ENCODE results near the gene AFF1. TPM values are rescaled to one million over a fixed set of nuclear protein-coding genes. Genes with fewer than 3 reads are reported as not detected.

The AFF1 gene
- total RNA-seq, 1 donor from 2014 or later, result 13.2 TPM

Other genes with a start within 250 kb of the AFF1 start
- 0.26 and 2.1 TPM in 2 replicates for gene SLC10A6, start 85.6 kb upstream of the AFF1 start, total RNA-seq
- gene C4orf36, start 42.6 kb upstream of the AFF1 start, total RNA-seq, result 0.38 and 0.39 TPM in 2 replicates

Measured in dermis microvascular lymphatic vessel endothelial cell (primary cell).